GM19043 (cell line): ENCODE data around the gene TIMP4.

ENCODE experiments used
- ATAC-seq: cut with Tn5 transposase; IDR thresholded peaks from one replicate; pipeline ENCODE4 v1.9.1; 2021; ENCODE audit warnings: low read depth; ENCODE audit not compliant: unreplicated experiment

TIMP4 gene

GRCh38 chr3:12107071-12107713, 51.5 kb downstream of the TIMP4 start:
- no peak for ATAC-seq
